BJ (cell line): ENCODE measurements around the gene AQP5. TPM values are rescaled to one million over a fixed set of nuclear protein-coding genes. Genes with fewer than 3 reads are reported as not detected.

Source experiments
- CTCF ChIA-PET: fragments of 350-600 bp; formaldehyde crosslinking; extraction: SDS; loops from one replicate; lab custom pipeline; 2021; ENCODE audit warnings: antibody characterized with exemption, inconsistent platforms; lab: Yijun Ruan, JAX
- POLR2A ChIA-PET: fragments of 300-600 bp; sonication (Branson Sonifier 250); formaldehyde crosslinking; extraction: SDS; loops from one replicate; lab custom pipeline; 2021; ENCODE audit warnings: antibody characterized with exemption; lab: Charles Lee
- DNase-seq: peaks from one replicate; pipeline ENCODE4 v3.0.0-alpha.2; 2011; ENCODE audit warnings: low read depth
- H3K27me3 ChIP-seq: 2 replicates; pipeline ENCODE4 v1.6.0; 2011; ENCODE audit warnings: low read length; ENCODE audit not compliant: control insufficient read depth, insufficient read depth
- H3K36me3 ChIP-seq: 2 replicates; pipeline ENCODE4 v1.5.1; 2011; ENCODE audit warnings: low read length; ENCODE audit not compliant: control insufficient read depth, insufficient read depth
- H3K4me3 ChIP-seq: 2 replicates; pipeline ENCODE4 v1.5.1; 2011; ENCODE audit warnings: low read depth, mild to moderate bottlenecking, control low read depth, low read length
- CTCF ChIP-seq: IDR thresholded peaks from 2 replicates; pipeline ENCODE4 v1.5.1; 2011; ENCODE audit warnings: low read depth, mild to moderate bottlenecking, control low read depth, inconsistent platforms, low read length, moderate library complexity; ENCODE audit not compliant: insufficient read depth
- polyA plus RNA-seq: library from polyadenylated mRNA; depleted of rRNA; stranded (reverse); fragments of >200 nt; gene quantifications from 2 replicates; pipeline ENCODE4 v1.2.3, GENCODE V29; 2011

The AQP5 gene
- polyA plus RNA-seq, 1 experiment: not detected

- DNase-seq: no peak
- no peak for TF ChIP-seq CTCF
- Histone ChIP-seq H3K4me3 (no peak overlapping the region), H3K27me3 (no peaks in the 10 kb centered on the region; the same call in 1 of the 2 replicates), H3K36me3 (no peaks in the 10 kb centered on the region)
- POLR2A ChIA-PET: no interaction called here
- CTCF ChIA-PET: interaction anchor here (0.9 kb wide), 1 partner anchor 18 kb away, joined by 3 read pairs; no protein-coding TSS in a partner anchor
These were observed 39.2 kb upstream of the AQP5 start for GRCh38 chr12:49922349-49923034.

- CTCF ChIA-PET: interaction anchor here (0.9 kb wide), 1 partner anchor 19 kb away, joined by 3 read pairs; no protein-coding TSS in a partner anchor
- DNase-seq: no peak
- POLR2A ChIA-PET: no interaction called here
- H3K27me3 ChIP-seq: no peaks in the 10 kb centered on the region
- no peak overlapping the region for H3K4me3 ChIP-seq
- no peaks in the 10 kb centered on the region for H3K36me3 ChIP-seq
- no peak for TF ChIP-seq CTCF
These were observed 38.5 kb upstream of the AQP5 start for GRCh38 chr12:49923035-49923644.

GRCh38 chr12:49923880-49924556 is 37.7 kb upstream of the AQP5 start:
- Histone ChIP-seq H3K4me3 (no peak overlapping the region), H3K27me3 (no peaks in the 10 kb centered on the region), H3K36me3 (no peaks in the 10 kb centered on the region)
- no peak for DNase-seq
- ChIA-PET CTCF (interaction anchor here (1.1 kb wide), 1 partner anchor 146 kb away, joined by 3 read pairs; no protein-coding TSS in a partner anchor), POLR2A (no interaction called here)
- no peak for TF ChIP-seq CTCF

- H3K4me3 ChIP-seq: no peak overlapping the region
- H3K36me3 ChIP-seq: no peaks in the 10 kb centered on the region
- POLR2A ChIA-PET: no interaction called here
- peaks cover 2% of the 10 kb centered on the region; the same call in 1 of the 2 replicates for H3K27me3 ChIP-seq
- no peak for TF ChIP-seq CTCF
- CTCF ChIA-PET: interaction anchor here (1.1 kb wide), 1 partner anchor 147 kb away, joined by 3 read pairs; no protein-coding TSS in a partner anchor
- no peak for DNase-seq
These were observed 36.9 kb upstream of the AQP5 start for GRCh38 chr12:49924628-49925246.
